Retinal pigment epithelial cell (primary cell): Measurements from ENCODE around the gene COL4A2.

Experiments
- DNase-seq: peaks from one replicate; pipeline ENCODE4 v3.0.0-alpha.2; 2010; ENCODE audit warnings: low read depth
- H3K4me3 ChIP-seq: 2 replicates; pipeline ENCODE4 v1.5.1; 2011; ENCODE audit warnings: mild to moderate bottlenecking, low read length, control low read depth, moderate library complexity
- CTCF ChIP-seq: conservative IDR thresholded peaks from 2 replicates; pipeline ENCODE4 v1.5.1; 2011; ENCODE audit warnings: low read depth, low read length, control low read depth, inconsistent platforms

Gene COL4A2

GRCh38 chr13:110499621-110500281 is 192.7 kb downstream of the COL4A2 start:
- H3K4me3 ChIP-seq = no peak overlapping the region
- DNase-seq = no peak
- TF ChIP-seq CTCF = no peak

GRCh38 chr13:110500341-110500740 is 193.3 kb downstream of the COL4A2 start:
- TF ChIP-seq CTCF = no peak
- no peak overlapping the region for H3K4me3 ChIP-seq
- DNase-seq = no peak

GRCh38 chr13:110501188-110501587 is 194.1 kb downstream of the COL4A2 start:
- DNase-seq = no peak
- TF ChIP-seq CTCF = no peak
- H3K4me3 ChIP-seq = no peak overlapping the region

- H3K4me3 ChIP-seq = no peak overlapping the region
- no peak for TF ChIP-seq CTCF
- DNase-seq = no peak
Observed at GRCh38 chr13:110503037-110503901, 196.2 kb downstream of the COL4A2 start.

- DNase-seq = no peak
Observed at GRCh38 chr13:110503979-110504499, 197.0 kb downstream of the COL4A2 start.

GRCh38 chr13:110505594-110505993 is 198.5 kb downstream of the COL4A2 start:
- no peak for TF ChIP-seq CTCF
- H3K4me3 ChIP-seq = no peak overlapping the region
- no peak for DNase-seq

More at GRCh38 chr13:110503979-110504499, 197.0 kb downstream of the COL4A2 start:
- TF ChIP-seq CTCF = no peak
- no peak overlapping the region for H3K4me3 ChIP-seq

- no peak for DNase-seq
Observed at GRCh38 chr13:110506396-110506795, 199.3 kb downstream of the COL4A2 start.

More at GRCh38 chr13:110506396-110506795, 199.3 kb downstream of the COL4A2 start:
- H3K4me3 ChIP-seq = no peak overlapping the region
- TF ChIP-seq CTCF = no peak
